GM12878 (cell line): ENCODE results near the gene TPPP.

Experiments used
- BHLHE40 ChIP-seq, 2 experiments: fragments of 450-650 bp in 1 of 2; IDR thresholded peaks; 2 replicates each; pipeline ENCODE4 v1.6.1; 2011 to 2017; ENCODE audit warnings: low read depth in 2 of 2, borderline replicate concordance in 1 of 2, improper control_type of control experiment in 1 of 2, low read length in 1 of 2, mild to moderate bottlenecking in 1 of 2
- CTCF ChIP-seq, 3 experiments: IDR thresholded peaks in 2 of 3; conservative IDR thresholded peaks in 1 of 3; 2 replicates each; pipeline ENCODE4 v1.5.1; 2011; ENCODE audit warnings: low read depth in 3 of 3, low read length in 3 of 3, mild to moderate bottlenecking in 3 of 3, control low read depth in 2 of 3, moderate library complexity in 2 of 3, inconsistent platforms in 1 of 3, mixed read lengths in 1 of 3; ENCODE audit not compliant: control insufficient read depth in 2 of 3, insufficient read depth in 1 of 3; ENCODE audit errors: extremely low read depth in 1 of 3
- E2F4 ChIP-seq: IDR thresholded peaks from 2 replicates; pipeline ENCODE4 v1.6.1; 2012; ENCODE audit warnings: low read depth, low read length, improper control_type of control experiment
- E2F8 ChIP-seq: fragments of 450-650 bp; IDR thresholded peaks from 2 replicates; pipeline ENCODE4 v1.6.1; 2018; ENCODE audit warnings: mild to moderate bottlenecking, low read depth, moderate library complexity; ENCODE audit not compliant: partially characterized antibody
- HSF1 ChIP-seq: fragments of 150-350 bp; IDR thresholded peaks from 2 replicates; pipeline ENCODE4 v1.6.1; 2014; ENCODE audit warnings: mild to moderate bottlenecking, low read depth, low read length
- IKZF1 ChIP-seq: fragments of 450-650 bp; conservative IDR thresholded peaks from 2 replicates; pipeline ENCODE4 v1.6.1; 2017; ENCODE audit warnings: antibody characterized with exemption, mild to moderate bottlenecking
- MLLT1 ChIP-seq: fragments of 450-650 bp; IDR thresholded peaks from 2 replicates; pipeline ENCODE4 v1.6.1; 2016; ENCODE audit warnings: mild to moderate bottlenecking
- NR2C2 ChIP-seq: IDR thresholded peaks from 2 replicates; pipeline ENCODE4 v1.6.1; 2011; ENCODE audit warnings: borderline replicate concordance, low read depth; ENCODE audit not compliant: control insufficient read depth, insufficient read length
- POLR2A ChIP-seq: IDR thresholded peaks from 2 replicates; pipeline ENCODE4 v1.6.1; 2011; ENCODE audit warnings: low read depth, mild to moderate bottlenecking, low read length
- TAF1 ChIP-seq: IDR thresholded peaks from 2 replicates; pipeline ENCODE4 v1.6.1; 2011; ENCODE audit warnings: mild to moderate bottlenecking, low read depth, low read length, borderline replicate concordance
- TBL1XR1 ChIP-seq: IDR thresholded peaks from 2 replicates; pipeline ENCODE4 v1.6.1; 2012; ENCODE audit warnings: low read depth, low read length, improper control_type of control experiment

- no peak for TF ChIP-seq TAF1
- no peak for TF ChIP-seq CTCF (IDR thresholded peaks at IDR 0.05 in 2 of 3, conservative IDR thresholded peaks at IDR 0.05 in 1 of 3; ENCODE audit: control insufficient read depth in 2 of 3, extremely low read depth in 1 of 3, insufficient read depth in 1 of 3, low read depth in 3 of 3, low read length in 3 of 3)
- TF ChIP-seq BHLHE40 (IDR thresholded peaks at IDR 0.05; ENCODE audit: borderline replicate concordance in 1 of 2, low read depth in 2 of 2, low read length in 1 of 2): no peak
- TF ChIP-seq POLR2A: no peak
- no peak for TF ChIP-seq NR2C2
- no peak for TF ChIP-seq E2F4
- TF ChIP-seq HSF1: no peak
- no peak for TF ChIP-seq E2F8
- no peak for TF ChIP-seq IKZF1
- no peak for TF ChIP-seq TBL1XR1
- TF ChIP-seq MLLT1: no peak
Observed at GRCh38 chr5:639584-640213, 53.5 kb downstream of the TPPP start.
